HT-29 (cell line): Measurements from ENCODE around the gene TAB3. TPM values are rescaled to one million over a fixed set of nuclear protein-coding genes. Genes with fewer than 3 reads are reported as not detected.

Experiments used
- DNase-seq: peaks from one replicate; pipeline ENCODE4 v3.0.0-alpha.2; 2015; ENCODE audit warnings: low spot score
- total RNA-seq: library from RNA; depleted of rRNA; stranded (reverse); fragments of >200 nt; shearing (Covaris generic); gene quantifications from 2 replicates; pipeline ENCODE4 v1.2.3, GENCODE V29; 2014

Gene TAB3
- total RNA-seq, 1 experiment from 2014 or later, result 4.4 TPM

DNA sequence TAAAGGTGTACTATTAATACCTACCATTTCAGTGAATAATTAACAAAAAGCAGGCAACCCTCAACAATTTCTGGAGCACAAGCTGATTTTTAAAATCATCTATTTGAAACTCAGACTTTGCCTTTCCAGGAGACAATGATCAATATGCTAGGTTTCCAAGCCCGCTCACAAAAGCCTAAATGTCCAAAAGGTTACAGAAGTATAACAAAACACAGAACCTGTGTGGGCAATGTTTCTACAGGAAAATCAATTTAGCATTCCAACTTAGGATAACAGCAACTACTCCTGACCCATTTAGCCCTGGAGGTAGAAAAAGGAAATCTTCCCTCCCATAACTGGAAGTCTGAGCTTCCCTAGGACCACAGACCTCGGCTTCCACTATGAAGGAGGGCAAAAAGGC is 3.9 kb downstream of the TAB3 start:
- DNase-seq, result no peak

DNA sequence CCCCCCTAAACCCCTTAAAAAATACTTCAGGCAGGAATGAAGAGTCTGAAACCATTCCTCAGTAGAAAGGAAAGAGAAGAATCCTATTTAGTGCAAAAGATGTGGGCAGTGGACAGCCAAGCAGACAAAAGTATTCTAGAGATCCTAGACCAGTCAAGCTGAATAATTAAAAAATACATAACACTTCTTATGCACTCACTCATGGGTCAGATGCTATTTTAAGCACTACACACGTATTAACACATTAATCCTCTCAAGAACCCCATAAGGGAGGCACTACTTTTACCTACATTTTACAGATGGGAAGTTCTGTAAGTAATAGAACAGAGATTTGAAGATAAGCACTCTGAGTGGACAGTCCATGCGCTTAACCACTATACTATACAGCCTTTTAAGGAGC is 5.9 kb downstream of the TAB3 start:
- DNase-seq, result no peak

- DNase-seq, result no peak
These were observed 7.3 kb downstream of the TAB3 start for GRCh38 chrX:30881797-30882196.

DNA sequence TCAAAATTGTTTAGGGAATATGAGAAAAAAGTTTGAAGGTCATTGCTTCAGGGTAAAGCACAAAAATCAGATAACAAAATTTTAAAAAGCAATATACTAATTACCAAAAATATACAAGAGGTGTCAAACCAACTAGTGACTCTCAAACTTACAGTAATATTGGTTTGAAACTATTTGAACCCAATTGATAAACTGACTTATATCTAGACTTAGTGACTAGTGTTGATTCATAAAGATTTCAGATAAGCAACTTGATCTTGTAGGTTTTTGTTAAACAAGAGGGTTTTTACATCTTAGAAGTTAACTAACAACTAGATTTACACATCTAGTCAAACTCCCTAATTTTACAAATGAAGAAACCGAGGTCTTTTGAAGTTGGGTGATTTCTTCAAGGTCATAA is 7.7 kb downstream of the TAB3 start:
- no peak for DNase-seq

- DNase-seq, result no peak
These were observed 9.0 kb downstream of the TAB3 start for GRCh38 chrX:30880058-30880457.

DNA sequence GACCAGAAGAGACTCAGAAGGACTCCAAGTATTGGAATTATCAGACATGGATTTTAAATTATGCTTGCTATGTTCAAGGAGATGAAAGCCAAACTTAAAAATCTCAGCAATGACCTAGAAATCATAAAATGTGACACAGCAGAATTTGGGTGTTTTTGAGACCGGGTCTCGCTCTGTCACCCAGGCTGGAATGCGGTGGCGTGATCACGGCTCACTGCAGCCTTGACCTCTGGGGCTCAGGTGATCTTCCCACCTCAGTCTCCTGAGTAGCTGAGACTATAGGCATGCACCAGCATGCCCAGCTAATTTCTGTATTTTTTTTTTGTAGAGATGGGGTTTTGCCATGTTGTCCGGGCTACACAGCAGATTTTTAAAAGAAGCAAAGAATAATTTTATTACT is 12.7 kb downstream of the TAB3 start:
- DNase-seq, result no peak

DNA sequence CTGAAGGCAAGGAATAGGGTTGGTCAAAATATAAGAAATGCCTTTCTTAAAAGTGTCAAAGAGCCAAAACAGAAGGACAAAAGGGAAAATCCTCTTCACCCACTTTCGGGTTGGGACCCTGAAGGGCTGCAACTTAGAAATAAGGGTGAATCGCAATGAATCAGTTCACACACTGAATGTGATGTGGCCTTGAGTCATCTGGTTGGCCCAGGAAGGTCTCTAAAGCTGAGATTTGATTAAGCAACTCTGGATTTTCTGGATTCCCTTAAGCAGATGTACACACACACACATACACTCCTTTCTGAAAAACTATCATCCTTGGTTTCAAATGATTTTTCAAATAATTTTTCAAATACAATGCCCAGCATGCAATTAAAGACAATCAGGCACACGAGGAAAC is 13.1 kb downstream of the TAB3 start:
- DNase-seq, result no peak

DNA sequence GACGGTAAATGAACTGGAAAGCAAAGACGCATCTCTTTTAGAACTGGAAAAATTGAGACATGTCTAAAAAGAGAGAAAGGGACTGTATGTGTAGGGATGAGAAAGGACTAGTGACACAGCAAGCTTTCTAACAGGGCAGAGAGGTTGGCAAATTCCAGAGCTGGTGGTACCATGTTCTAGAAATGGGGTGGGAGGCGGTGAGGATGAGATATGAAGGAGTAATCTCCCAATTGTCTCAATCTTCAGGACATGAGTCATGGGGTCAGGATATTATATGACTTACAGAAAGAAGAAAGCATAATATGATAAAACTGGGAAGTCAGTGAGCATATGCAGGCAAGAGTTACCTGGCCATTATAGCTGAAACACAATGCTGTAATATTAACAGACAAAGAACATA is 14.2 kb downstream of the TAB3 start:
- no peak for DNase-seq

DNA sequence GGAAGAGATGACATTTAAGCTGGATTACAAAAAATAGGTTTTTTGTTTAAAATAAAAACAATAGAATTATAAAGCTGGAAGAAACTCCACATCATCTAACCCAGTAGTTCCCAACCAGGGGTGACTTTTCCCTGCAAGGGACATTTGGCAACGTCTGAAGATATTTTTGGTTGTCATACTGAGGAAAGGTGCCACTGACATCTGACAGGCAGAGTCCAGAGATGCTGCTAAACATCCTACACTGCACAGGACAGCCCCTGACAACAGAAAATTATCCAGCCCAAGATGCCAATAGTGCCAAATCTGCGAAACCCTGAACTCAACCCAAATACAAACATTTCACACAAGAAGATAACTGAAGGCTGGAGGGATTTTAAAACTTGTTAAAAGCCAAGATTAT is 18.5 kb downstream of the TAB3 start:
- DNase-seq, result no peak

DNA sequence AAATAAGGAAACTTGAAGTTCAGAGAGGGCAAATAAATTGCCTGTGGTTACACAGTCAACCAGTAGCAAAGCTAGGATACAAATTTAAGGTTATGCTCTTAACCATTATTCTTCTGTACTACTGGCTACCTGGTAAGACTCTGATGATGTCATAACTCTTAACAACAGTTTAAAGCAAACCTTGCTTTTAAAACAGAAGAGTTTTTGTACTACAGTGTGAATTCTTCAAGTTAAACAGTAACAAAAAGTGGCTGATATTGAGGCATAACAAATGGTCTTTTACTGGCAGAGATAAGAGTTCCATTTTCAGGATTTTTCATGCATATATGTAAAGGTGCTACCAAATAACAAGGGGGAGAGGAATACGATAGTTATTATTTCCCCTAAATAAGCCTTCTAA is 23.4 kb downstream of the TAB3 start:
- DNase-seq, result no peak

- peak; percentile 33 for DNase-seq
These were observed 24.0 kb downstream of the TAB3 start for GRCh38 chrX:30865015-30865414.

GRCh38 chrX:30864383-30864785 is 24.7 kb downstream of the TAB3 start:
- no peak for DNase-seq

GRCh38 chrX:30863974-30864373 is 25.1 kb downstream of the TAB3 start:
- no peak for DNase-seq

DNA sequence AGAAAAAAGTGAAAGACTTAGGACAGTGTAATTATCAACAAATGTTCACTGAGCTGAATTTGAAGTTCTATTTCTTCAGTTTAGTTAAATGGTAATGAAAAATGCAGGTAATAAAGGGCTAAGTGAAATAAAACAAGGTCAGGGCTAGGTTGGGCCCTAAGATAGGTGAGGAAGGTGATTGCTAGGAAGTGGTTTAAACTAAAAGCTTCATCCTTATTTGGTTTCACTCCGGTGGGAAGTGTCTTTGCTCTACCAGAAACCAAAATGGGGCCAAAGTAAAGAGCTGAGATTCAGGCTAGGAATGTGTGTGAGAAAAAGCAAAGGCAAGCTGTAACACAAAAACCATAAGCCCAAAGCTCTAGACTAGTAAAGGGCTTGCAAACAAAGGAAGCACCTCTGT is 31.0 kb downstream of the TAB3 start:
- no peak for DNase-seq

DNA sequence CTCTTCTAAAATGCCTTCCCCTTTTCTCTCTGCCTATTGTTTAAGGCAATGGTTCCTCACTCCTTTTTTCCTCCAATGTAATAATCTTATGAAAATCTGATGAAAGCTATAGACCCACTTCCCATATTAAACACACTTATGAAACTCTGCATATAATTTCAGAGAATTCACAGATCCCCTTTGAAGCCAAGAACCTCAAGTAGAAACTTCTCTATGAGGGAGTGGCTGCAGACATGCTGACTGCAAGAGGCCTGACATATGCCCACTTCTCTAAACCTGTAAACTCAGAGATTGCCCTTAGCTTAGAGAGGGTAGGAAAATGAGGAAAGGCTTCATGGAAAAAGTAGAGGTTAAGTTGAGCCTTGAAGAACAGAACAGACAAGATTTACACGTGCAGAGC is 37.6 kb downstream of the TAB3 start:
- no peak for DNase-seq

DNA sequence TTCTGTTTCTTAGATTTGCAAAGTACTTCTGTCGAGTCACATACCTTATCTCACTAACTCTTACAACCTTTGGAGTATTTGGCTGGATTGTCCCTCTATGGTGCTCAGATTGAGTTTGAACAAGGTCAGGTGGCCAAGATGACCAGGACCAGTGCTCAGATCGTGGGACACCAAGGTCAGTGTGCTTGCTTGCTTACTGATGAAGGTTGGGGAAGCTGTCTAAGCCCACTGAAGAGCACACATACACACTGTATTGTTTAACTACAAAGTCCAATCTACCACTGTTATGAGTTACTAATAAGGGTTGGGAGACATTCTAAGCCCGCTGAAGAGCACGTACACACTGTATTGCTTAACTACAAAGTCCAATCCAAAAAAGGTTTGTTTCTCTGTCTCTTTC is 53.7 kb downstream of the TAB3 start:
- no peak for DNase-seq

DNA sequence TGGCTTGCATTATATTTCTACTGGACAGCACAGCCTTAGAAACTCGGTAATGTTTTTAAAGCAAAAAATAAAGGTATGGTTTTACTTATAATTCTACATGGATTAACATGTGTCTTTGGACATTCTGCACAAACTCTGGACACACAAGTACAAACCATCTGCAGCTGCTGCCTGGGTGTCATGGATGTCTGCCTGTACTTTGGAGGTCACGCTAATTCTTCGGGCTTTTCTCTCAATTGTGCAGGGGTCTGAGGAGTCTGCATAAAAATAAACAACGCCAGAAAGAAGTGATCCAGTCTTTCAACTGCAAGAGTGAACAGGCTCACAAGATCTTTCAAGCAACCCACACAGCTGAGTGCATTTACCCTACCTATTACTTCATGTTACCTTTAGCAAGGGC is 55.2 kb downstream of the TAB3 start:
- no peak for DNase-seq

DNA sequence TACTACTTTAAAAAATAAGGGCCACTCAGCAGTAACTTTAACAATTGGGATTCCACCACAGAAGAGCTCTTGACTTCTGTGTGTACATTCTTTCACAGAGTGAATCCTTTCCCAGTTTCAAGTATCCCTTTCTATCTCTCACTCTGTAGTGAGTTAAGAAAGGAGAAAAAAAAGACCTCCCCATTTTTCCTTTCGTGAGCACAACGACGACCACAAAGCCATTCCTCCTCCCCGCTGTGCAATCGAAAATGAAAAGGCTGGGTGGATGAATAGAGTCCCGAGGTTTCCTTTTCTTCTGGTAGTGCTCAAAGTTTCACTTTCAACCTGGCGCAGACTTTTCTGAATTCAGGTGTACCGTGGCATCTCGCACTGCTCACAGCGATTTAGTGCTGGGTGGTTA is 58.0 kb downstream of the TAB3 start:
- no peak for DNase-seq

- no peak for DNase-seq
These were observed 58.6 kb downstream of the TAB3 start for GRCh38 chrX:30830326-30830943.

DNA sequence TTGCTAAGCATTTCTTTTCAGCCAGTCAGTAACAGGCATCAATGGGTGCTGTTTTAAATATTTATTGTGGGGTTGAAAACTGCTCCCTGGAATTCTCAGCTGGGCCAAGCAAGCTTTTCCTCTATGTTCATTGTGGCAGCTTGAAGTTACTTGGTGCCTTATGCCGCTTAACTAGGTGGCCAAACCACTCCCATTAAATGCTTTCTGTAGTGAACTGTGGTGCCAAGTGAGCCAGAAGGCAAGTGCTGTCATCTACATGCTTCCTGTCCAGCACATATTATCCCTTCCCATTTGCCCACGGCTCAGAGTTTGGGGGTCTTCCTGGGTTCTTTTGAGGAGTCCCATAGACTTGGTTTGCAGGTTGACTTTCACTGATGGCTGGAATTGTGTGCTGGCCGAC is 64.8 kb downstream of the TAB3 start:
- no peak for DNase-seq

DNA sequence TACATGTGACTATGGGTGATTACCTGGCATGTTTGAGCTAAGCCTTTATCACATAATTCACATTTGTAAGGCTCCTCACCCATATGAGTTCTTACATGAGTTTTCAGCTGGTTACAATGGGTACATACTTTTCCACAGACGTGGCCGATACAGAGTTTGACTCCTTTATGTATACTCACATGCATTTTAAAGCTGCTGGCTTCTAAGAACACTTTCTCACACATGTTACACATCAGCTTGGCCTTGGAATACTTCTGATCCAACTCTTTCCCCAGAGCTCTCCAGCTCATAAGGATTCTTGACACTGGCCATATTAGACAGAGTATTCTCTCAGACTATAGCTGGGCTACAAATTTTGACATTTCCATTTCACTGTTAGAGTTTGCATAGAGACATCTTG is 66.3 kb downstream of the TAB3 start:
- no peak for DNase-seq

GRCh38 chrX:30822068-30822681 is 66.9 kb downstream of the TAB3 start:
- DNase-seq, result no peak

- peak; percentile 1 for DNase-seq
These were observed 67.9 kb downstream of the TAB3 start for GRCh38 chrX:30821116-30821515.

GRCh38 chrX:30819080-30819479 is 70.0 kb downstream of the TAB3 start:
- no peak for DNase-seq
